Panc1 (cell line): ENCODE data around the gene GTF2A2. TPM values are rescaled to one million over a fixed set of nuclear protein-coding genes. Genes with fewer than 3 reads are reported as not detected.

Experiments
- ATAC-seq: fragments of 200-7000 bp; cut with Tn5 transposase; 2 replicates; pipeline ENCODE4 v1.9.1; 2020; ENCODE audit warnings: mild to moderate bottlenecking, moderate library complexity
- BruUV-seq: library from RNA; stranded (reverse); fragments of 400-500 nt; replicated peaks from 2 replicates; lab custom pipeline; 2021; lab: Mats Ljungman, UMichigan
- CTCF ChIA-PET: fragments of 300-600 bp; sonication (Branson Sonifier 250); formaldehyde crosslinking; loops from one replicate; lab custom pipeline; 2022; ENCODE audit warnings: antibody characterized with exemption; lab: Charles Lee
- POLR2A ChIA-PET: fragments of 300-600 bp; sonication (Branson Sonifier 250); formaldehyde crosslinking; loops from one replicate; lab custom pipeline; 2022; ENCODE audit warnings: antibody characterized with exemption; lab: Charles Lee
- DNase-seq: peaks from one replicate; pipeline ENCODE4 v3.0.0-alpha.2; 2010; ENCODE audit warnings: low read depth, low spot score
- H3K27ac ChIP-seq: 2 replicates; pipeline ENCODE4 v1.5.1; 2011; ENCODE audit warnings: mild to moderate bottlenecking, low read length, inconsistent platforms
- H3K27me3 ChIP-seq: fragments of 200-500 bp; sonication (Bioruptor generic); 2 replicates; pipeline ENCODE4 v1.6.0; 2014; ENCODE audit warnings: low read length, inconsistent platforms; ENCODE audit not compliant: control insufficient read depth, insufficient read depth
- H3K36me3 ChIP-seq: fragments of 200-500 bp; sonication (Bioruptor generic); 2 replicates; pipeline ENCODE4 v1.5.1; 2014; ENCODE audit warnings: inconsistent platforms, mild to moderate bottlenecking, low read length, moderate library complexity; ENCODE audit not compliant: control insufficient read depth, insufficient read depth
- H3K4me1 ChIP-seq: 2 replicates; pipeline ENCODE4 v1.5.1; 2011; ENCODE audit warnings: inconsistent platforms, mild to moderate bottlenecking, low read length, moderate library complexity; ENCODE audit not compliant: control insufficient read depth, insufficient read depth
- H3K4me3 ChIP-seq, 2 experiments: 2 replicates each; pipeline ENCODE4 v1.5.1; 2011 to 2012; ENCODE audit warnings: low read depth in 2 of 2, low read length in 2 of 2, mild to moderate bottlenecking in 2 of 2, inconsistent platforms in 1 of 2, moderate library complexity in 1 of 2
- H3K9me3 ChIP-seq: fragments of 200-500 bp; sonication (Bioruptor generic); 2 replicates; pipeline ENCODE4 v1.5.1; 2014; ENCODE audit warnings: low read depth, mild to moderate bottlenecking, inconsistent platforms, low read length, moderate library complexity; ENCODE audit not compliant: control insufficient read depth, insufficient read depth
- CTCF ChIP-seq: fragments of 450-650 bp; IDR thresholded peaks from 2 replicates; pipeline ENCODE4 v1.5.1; 2017; ENCODE audit warnings: mild to moderate bottlenecking
- POLR2AphosphoS5 ChIP-seq: IDR thresholded peaks from 2 replicates; pipeline ENCODE4 v1.6.1; 2012; ENCODE audit warnings: mild to moderate bottlenecking, low read depth, low read length, moderate library complexity
- REST ChIP-seq, 2 experiments: IDR thresholded peaks; 2 replicates each; pipeline ENCODE4 v1.6.1; 2011 to 2012; ENCODE audit warnings: low read depth in 2 of 2, control low read depth in 1 of 2, low read length in 1 of 2, mild to moderate bottlenecking in 1 of 2, moderate library complexity in 1 of 2; ENCODE audit not compliant: insufficient read depth in 1 of 2
- SIN3A ChIP-seq: IDR thresholded peaks from 2 replicates; pipeline ENCODE4 v1.6.1; 2012; ENCODE audit warnings: low read depth, mild to moderate bottlenecking, low read length, moderate library complexity, borderline replicate concordance; ENCODE audit not compliant: insufficient read depth
- TCF7L2 ChIP-seq: IDR thresholded peaks from 2 replicates; pipeline ENCODE4 v1.6.1; 2011; ENCODE audit warnings: mild to moderate bottlenecking, low read depth, low read length, inconsistent platforms
- in situ Hi-C: cut with HindIII; loops from 2 replicates; pipeline ENCODE4 v1.10.0; 2016; ENCODE audit warnings: low sequenced_read_pairs, low pct_unique_long_range_greater_than_20kb
- intact Hi-C: fragments of 100-400 bp; cut with micrococcal nuclease; formaldehyde crosslinking; loops from one replicate; pipeline ENCODE4 v1.10.0; 2022; ENCODE audit not compliant: unreplicated experiment
- total RNA-seq: library from RNA; stranded (reverse); gene quantifications from one replicate; pipeline ENCODE4 v1.2.1, GENCODE V29; 2021; ENCODE audit not compliant: unreplicated experiment

GTF2A2 gene
- total RNA-seq, 1 experiment from 2014 or later, result 234 TPM

- in situ Hi-C loops (no loop called here), intact Hi-C loops (no loop called here)
- ChIA-PET CTCF (interaction anchor here (0.7 kb wide), 1 partner anchor 1524 kb away, joined by 8 read pairs; no protein-coding TSS in a partner anchor), POLR2A (interaction anchor here (0.6 to 0.7 kb wide), 2 partner anchors 62 to 1392 kb away, joined by 5 to 12 read pairs; partner anchors contain the start of gene GTF2A2)
- Histone ChIP-seq H3K4me3 (no peak overlapping the region), H3K27ac (no peak overlapping the region), H3K4me1 (no peaks in the 10 kb centered on the region), H3K27me3 (no peaks in the 10 kb centered on the region), H3K36me3 (no peaks in the 10 kb centered on the region), H3K9me3 (no peaks in the 10 kb centered on the region)
- DNase-seq (no peak), ATAC-seq (no peak)
- no TSS peak for BruUV-seq
- TF ChIP-seq SIN3A (no peak), POLR2AphosphoS5 (no peak), CTCF (no peak), REST (IDR thresholded peaks at IDR 0.05; ENCODE audit: insufficient read depth in 1 of 2, low read depth in 2 of 2, low read length in 1 of 2) (no peak), TCF7L2 (no peak)
These were observed 61.8 kb downstream of the GTF2A2 start for GRCh38 chr15:59595434-59595915.

- in situ Hi-C loops, result no loop called here
- no peak for DNase-seq
- H3K4me3 ChIP-seq, result no peak overlapping the region
- ChIA-PET POLR2A (interaction anchor here (0.7 to 1.1 kb wide), 2 partner anchors 35 to 63 kb away, joined by 3 to 12 read pairs; partner anchors contain the start of gene GTF2A2), CTCF (no interaction called here)
- no peaks in the 10 kb centered on the region for H3K9me3 ChIP-seq
- no peaks in the 10 kb centered on the region for H3K36me3 ChIP-seq
- TF ChIP-seq REST (IDR thresholded peaks at IDR 0.05; ENCODE audit: insufficient read depth in 1 of 2, low read depth in 2 of 2, low read length in 1 of 2), result no peak
- no peak for TF ChIP-seq CTCF
- no TSS peak for BruUV-seq
- no peak overlapping the region for H3K27ac ChIP-seq
- no peaks in the 10 kb centered on the region for H3K4me1 ChIP-seq
- H3K27me3 ChIP-seq, result no peaks in the 10 kb centered on the region
- ATAC-seq, result no peak
- intact Hi-C loops, result no loop called here
These were observed 62.3 kb downstream of the GTF2A2 start for GRCh38 chr15:59594991-59595390.
